ENCODE data around the gene CHST11. TPM values are rescaled to one million over a fixed set of nuclear protein-coding genes. Genes with fewer than 3 reads are reported as not detected.

Gene CHST11
- total RNA-seq, 1 donor from 2014 or later: 6.0 TPM

- H3K27me3 ChIP-seq (ENCODE audit: low read depth): no peaks in the 10 kb centered on the region
- H3K4me3 ChIP-seq: no peak overlapping the region
- no peak for DNase-seq
- intact Hi-C loops (cut with micrococcal nuclease): no loop called here
- peaks cover 73% of the 10 kb centered on the region for H3K4me1 ChIP-seq
- no peaks in the 10 kb centered on the region for H3K36me3 ChIP-seq
- peak overlapping the region; percentile 79 for H3K27ac ChIP-seq (replicated peaks)
- TF ChIP-seq, protein P1, sequence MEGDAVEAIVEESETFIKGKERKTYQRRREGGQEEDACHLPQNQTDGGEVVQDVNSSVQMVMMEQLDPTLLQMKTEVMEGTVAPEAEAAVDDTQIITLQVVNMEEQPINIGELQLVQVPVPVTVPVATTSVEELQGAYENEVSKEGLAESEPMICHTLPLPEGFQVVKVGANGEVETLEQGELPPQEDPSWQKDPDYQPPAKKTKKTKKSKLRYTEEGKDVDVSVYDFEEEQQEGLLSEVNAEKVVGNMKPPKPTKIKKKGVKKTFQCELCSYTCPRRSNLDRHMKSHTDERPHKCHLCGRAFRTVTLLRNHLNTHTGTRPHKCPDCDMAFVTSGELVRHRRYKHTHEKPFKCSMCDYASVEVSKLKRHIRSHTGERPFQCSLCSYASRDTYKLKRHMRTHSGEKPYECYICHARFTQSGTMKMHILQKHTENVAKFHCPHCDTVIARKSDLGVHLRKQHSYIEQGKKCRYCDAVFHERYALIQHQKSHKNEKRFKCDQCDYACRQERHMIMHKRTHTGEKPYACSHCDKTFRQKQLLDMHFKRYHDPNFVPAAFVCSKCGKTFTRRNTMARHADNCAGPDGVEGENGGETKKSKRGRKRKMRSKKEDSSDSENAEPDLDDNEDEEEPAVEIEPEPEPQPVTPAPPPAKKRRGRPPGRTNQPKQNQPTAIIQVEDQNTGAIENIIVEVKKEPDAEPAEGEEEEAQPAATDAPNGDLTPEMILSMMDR (IDR thresholded peaks at IDR 0.05; ENCODE audit: borderline replicate concordance): no peak
- no peaks in the 10 kb centered on the region for H3K9me3 ChIP-seq (replicated peaks)
Measured at GRCh38 chr12:104672096-104672445, 215.3 kb downstream of the CHST11 start.

GRCh38 chr12:104672501-104673265 lies 215.9 kb downstream of the CHST11 start:
- TF ChIP-seq, protein P1 (IDR thresholded peaks at IDR 0.05; ENCODE audit: borderline replicate concordance): no peak
- Histone ChIP-seq H3K4me1 (peaks cover 67% of the 10 kb centered on the region), H3K36me3 (no peaks in the 10 kb centered on the region), H3K4me3 (no peak overlapping the region), H3K9me3 (replicated peaks) (no peaks in the 10 kb centered on the region), H3K27me3 (ENCODE audit: low read depth) (no peaks in the 10 kb centered on the region), H3K27ac (replicated peaks) (peak overlapping the region; percentile 79)
- peak; percentile 48 for DNase-seq
- intact Hi-C loops (cut with micrococcal nuclease): no loop called here

DNA sequence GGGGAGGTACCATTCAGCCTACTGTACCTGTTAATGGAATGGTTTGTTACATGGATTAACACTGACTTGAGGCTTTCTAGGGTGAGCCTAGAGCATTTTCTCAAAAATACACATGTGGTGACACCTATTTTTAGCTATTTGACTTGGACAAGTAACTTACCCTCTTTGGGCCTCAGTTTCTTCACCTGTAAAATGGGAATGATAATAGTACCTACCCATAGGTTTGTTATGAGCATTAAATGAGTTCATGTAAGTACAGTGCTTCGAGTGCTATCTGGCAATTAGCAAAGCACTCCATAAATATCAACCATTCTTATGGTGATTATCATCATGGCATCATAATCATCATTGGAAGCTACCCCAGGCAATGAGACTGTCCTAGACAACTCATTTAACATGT lies 216.5 kb downstream of the CHST11 start:
- H3K36me3 ChIP-seq: no peaks in the 10 kb centered on the region
- no peak for DNase-seq
- peak overlapping the region; percentile 79 for H3K27ac ChIP-seq (replicated peaks)
- intact Hi-C loops (cut with micrococcal nuclease): no loop called here
- H3K4me3 ChIP-seq: no peak overlapping the region
- peaks cover 61% of the 10 kb centered on the region for H3K4me1 ChIP-seq
- no peaks in the 10 kb centered on the region for H3K27me3 ChIP-seq (ENCODE audit: low read depth)
- TF ChIP-seq, protein P1 (IDR thresholded peaks at IDR 0.05; ENCODE audit: borderline replicate concordance): no peak
- H3K9me3 ChIP-seq (replicated peaks): no peaks in the 10 kb centered on the region

DNA sequence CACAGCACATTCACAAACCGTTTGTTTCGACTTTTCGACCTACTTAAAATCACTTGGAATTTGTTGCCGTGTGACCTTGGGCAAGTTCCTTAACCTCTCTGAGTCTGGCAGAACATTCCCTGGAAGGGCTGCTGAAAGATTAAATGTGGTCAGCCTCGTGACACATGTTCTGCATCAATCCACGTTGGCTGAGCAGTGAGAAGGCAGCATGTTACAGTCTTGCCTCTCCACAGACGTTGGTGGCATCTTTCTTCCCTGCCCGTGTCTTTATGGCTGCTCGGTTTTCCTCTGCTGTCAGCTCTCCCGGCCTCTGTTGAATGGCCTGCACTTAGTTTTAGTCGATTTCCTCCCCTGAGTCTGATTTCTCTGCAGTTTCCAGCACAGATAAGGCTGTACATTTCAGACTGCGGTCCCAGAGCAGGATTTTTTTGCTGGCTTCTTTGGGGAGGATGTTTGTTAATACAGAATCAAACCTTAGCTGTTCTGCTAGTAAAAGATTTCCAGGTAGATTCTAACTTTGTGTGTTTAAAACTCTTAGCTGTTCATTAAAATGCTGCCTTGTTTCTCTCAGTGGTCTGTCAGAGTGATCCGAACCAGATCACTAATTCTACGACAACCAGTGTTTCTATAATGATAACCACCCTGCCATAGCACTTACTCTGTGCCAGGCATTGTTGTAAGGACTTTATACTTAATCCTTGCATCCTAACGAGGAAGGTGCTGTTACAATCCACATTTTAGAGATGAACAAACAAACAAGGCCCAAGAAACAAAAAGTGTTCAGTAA lies 217.1 kb downstream of the CHST11 start:
- no peaks in the 10 kb centered on the region for H3K36me3 ChIP-seq
- no peaks in the 10 kb centered on the region for H3K9me3 ChIP-seq (replicated peaks)
- no peaks in the 10 kb centered on the region for H3K27me3 ChIP-seq (ENCODE audit: low read depth)
- no peak for DNase-seq
- no peak overlapping the region for H3K4me3 ChIP-seq
- intact Hi-C loops (cut with micrococcal nuclease): no loop called here
- peaks cover 55% of the 10 kb centered on the region for H3K4me1 ChIP-seq
- TF ChIP-seq, protein P1 (IDR thresholded peaks at IDR 0.05; ENCODE audit: borderline replicate concordance): no peak
- peak overlapping the region; percentile 79 for H3K27ac ChIP-seq (replicated peaks)

GRCh38 chr12:104676636-104677035 lies 219.9 kb downstream of the CHST11 start:
- Histone ChIP-seq H3K4me1 (peaks cover 27% of the 10 kb centered on the region), H3K27me3 (ENCODE audit: low read depth) (no peaks in the 10 kb centered on the region), H3K27ac (replicated peaks) (no peak overlapping the region), H3K4me3 (no peak overlapping the region), H3K9me3 (replicated peaks) (no peaks in the 10 kb centered on the region), H3K36me3 (no peaks in the 10 kb centered on the region)
- DNase-seq: no peak
- intact Hi-C loops (cut with micrococcal nuclease): no loop called here
- TF ChIP-seq, protein P1 (IDR thresholded peaks at IDR 0.05; ENCODE audit: borderline replicate concordance): no peak

Measured in left ventricle myocardium inferior (tissue), 1 donor.